Trophoblast cell (in vitro differentiated cells and primary cell): Measurements from ENCODE around the gene SYDE1.

Experiments used
- DNase-seq, 2 donors: peaks; one replicate each; pipeline ENCODE4 v3.0.0-alpha.2; 2016
- H2AFZ ChIP-seq: 2 replicates; pipeline ENCODE4 v1.6.1; 2013; ENCODE audit warnings: low read length, moderate library complexity, mild to moderate bottlenecking; ENCODE audit not compliant: insufficient read depth, poor library complexity
- H2AK5ac ChIP-seq: 2 replicates; pipeline ENCODE4 v1.6.1; 2013; ENCODE audit warnings: mild to moderate bottlenecking, low read length
- H2BK120ac ChIP-seq: 2 replicates; pipeline ENCODE4 v1.6.1; 2013; ENCODE audit warnings: low read length, mild to moderate bottlenecking, moderate library complexity; ENCODE audit not compliant: insufficient read depth, poor library complexity
- H2BK12ac ChIP-seq: 2 replicates; pipeline ENCODE4 v1.6.1; 2013; ENCODE audit warnings: mild to moderate bottlenecking, low read length, moderate library complexity
- H2BK5ac ChIP-seq: 2 replicates; pipeline ENCODE4 v1.6.1; 2013; ENCODE audit warnings: low read length, low read depth, moderate library complexity, mild to moderate bottlenecking; ENCODE audit not compliant: poor library complexity
- H3K14ac ChIP-seq: 2 replicates; pipeline ENCODE4 v1.6.1; 2013; ENCODE audit warnings: mild to moderate bottlenecking, low read length
- H3K18ac ChIP-seq: 2 replicates; pipeline ENCODE4 v1.6.1; 2013; ENCODE audit warnings: mild to moderate bottlenecking, low read length
- H3K23ac ChIP-seq: 2 replicates; pipeline ENCODE4 v1.6.1; 2013; ENCODE audit warnings: low read length
- H3K27ac ChIP-seq: 2 replicates; pipeline ENCODE4 v1.5.1; 2013; ENCODE audit warnings: low read depth, mild to moderate bottlenecking, inconsistent platforms, low read length, moderate library complexity
- H3K27me3 ChIP-seq: 2 replicates; pipeline ENCODE4 v1.6.1; 2013; ENCODE audit warnings: inconsistent platforms, mild to moderate bottlenecking, low read length, moderate library complexity; ENCODE audit not compliant: insufficient read depth
- H3K36me3 ChIP-seq, 2 experiments: 1 replicate in 1 of 2; 2 replicates in 1 of 2; pipeline ENCODE4 v1.6.1; 2013; ENCODE audit warnings: low read length in 2 of 2, mild to moderate bottlenecking in 2 of 2, moderate library complexity in 1 of 2; ENCODE audit not compliant: insufficient read depth in 2 of 2, control insufficient read depth in 1 of 2
- H3K4ac ChIP-seq: 2 replicates; pipeline ENCODE4 v1.6.1; 2013; ENCODE audit warnings: low read depth, mild to moderate bottlenecking, low read length, moderate library complexity
- H3K4me1 ChIP-seq, 2 experiments: 1 replicate in 1 of 2; 2 replicates in 1 of 2; pipeline ENCODE4 v1.6.1; 2013; ENCODE audit warnings: low read length in 2 of 2, mild to moderate bottlenecking in 2 of 2, moderate library complexity in 1 of 2; ENCODE audit not compliant: insufficient read depth in 2 of 2, control insufficient read depth in 1 of 2
- H3K4me2 ChIP-seq: 2 replicates; pipeline ENCODE4 v1.6.1; 2013; ENCODE audit warnings: inconsistent platforms, mild to moderate bottlenecking, low read length, moderate library complexity
- H3K4me3 ChIP-seq: 2 replicates; pipeline ENCODE4 v1.5.1; 2013; ENCODE audit warnings: mild to moderate bottlenecking, low read depth, low read length, inconsistent platforms
- H3K79me1 ChIP-seq: one replicate; pipeline ENCODE4 v1.6.1; 2013; ENCODE audit warnings: low read length
- H3K79me2 ChIP-seq: 2 replicates; pipeline ENCODE4 v1.6.1; 2013; ENCODE audit warnings: low read length, mild to moderate bottlenecking; ENCODE audit not compliant: control insufficient read depth, insufficient read depth, poor library complexity
- H3K9ac ChIP-seq: 2 replicates; pipeline ENCODE4 v1.6.1; 2013; ENCODE audit warnings: mild to moderate bottlenecking, low read length
- H3K9me3 ChIP-seq: 2 replicates; pipeline ENCODE4 v1.6.1; 2013; ENCODE audit warnings: low read depth, mild to moderate bottlenecking, control low read depth, inconsistent platforms, low read length; ENCODE audit not compliant: insufficient read depth
- H4K12ac ChIP-seq: 2 replicates; pipeline ENCODE4 v1.6.1; 2013; ENCODE audit warnings: low read depth, mild to moderate bottlenecking, low read length, moderate library complexity
- H4K8ac ChIP-seq: 2 replicates; pipeline ENCODE4 v1.6.1; 2013; ENCODE audit warnings: low read depth, mild to moderate bottlenecking, low read length, moderate library complexity
- H4K91ac ChIP-seq: one replicate; pipeline ENCODE4 v1.6.1; 2013; ENCODE audit warnings: low read depth, mild to moderate bottlenecking, low read length, moderate library complexity
- WGBS: extraction: QIAGEN DNeasy Blood & Tissue Kit; methylation state at CpG from one replicate; pipeline ENCODE4 v1.1.7; 2013; ENCODE audit warnings: missing lambda C conversion rate; ENCODE audit not compliant: insufficient read length, insufficient coverage; ENCODE audit errors: extremely low coverage; 5-methylcytosine and 5-hydroxymethylcytosine counted together

The SYDE1 gene

DNA sequence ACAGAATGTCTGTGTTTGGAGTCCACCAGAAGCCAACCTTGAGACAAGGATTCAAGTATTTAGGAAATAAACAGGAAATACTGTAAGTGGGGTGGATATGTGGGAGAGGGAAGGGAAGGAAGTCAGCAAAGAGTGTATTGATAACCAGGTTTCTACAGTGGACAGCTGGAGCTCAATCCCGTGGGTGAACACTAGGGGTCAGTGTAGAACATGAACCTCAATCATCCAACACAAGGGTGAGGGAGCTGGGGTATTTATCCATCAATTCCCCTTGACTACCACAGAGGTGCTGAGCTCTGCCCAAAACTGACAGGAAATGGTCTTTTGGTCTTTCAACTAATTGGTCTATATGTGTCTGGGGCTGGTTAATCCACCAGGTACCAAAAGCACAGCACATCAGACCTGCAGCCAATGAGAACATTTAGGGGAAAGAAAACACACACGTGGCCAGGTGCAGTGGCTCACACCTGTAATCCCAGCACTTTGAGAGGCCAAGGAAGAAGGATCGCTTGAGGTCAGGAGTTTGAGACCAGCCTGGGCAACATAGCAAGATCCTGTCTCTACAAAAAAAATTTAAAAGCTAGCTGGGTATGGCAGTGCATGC is 5.6 kb upstream of the SYDE1 start:
- peaks cover 2% of the 10 kb centered on the region for H3K9me3 ChIP-seq
- no peaks in the 10 kb centered on the region for H3K36me3 ChIP-seq
- no peak overlapping the region for H3K4me3 ChIP-seq
- no peaks in the 10 kb centered on the region for H3K4me1 ChIP-seq
- no peak overlapping the region for H3K9ac ChIP-seq
- peaks cover 3% of the 10 kb centered on the region for H3K79me1 ChIP-seq
- no peak overlapping the region for H3K27ac ChIP-seq
- no CpG with 5 or more reads among the region's 3 CpGs for WGBS
- no peak overlapping the region for H3K4ac ChIP-seq
- H2BK120ac ChIP-seq: no peak overlapping the region
- H3K27me3 ChIP-seq: no peaks in the 10 kb centered on the region
- H2BK5ac ChIP-seq: no peak overlapping the region
- H3K79me2 ChIP-seq: no peaks in the 10 kb centered on the region
- no peak overlapping the region for H2AFZ ChIP-seq
- no peak overlapping the region for H3K18ac ChIP-seq
- H3K14ac ChIP-seq: no peak overlapping the region
- no peak overlapping the region for H3K4me2 ChIP-seq
- peak; percentile 46 to 78 for DNase-seq
- no peak overlapping the region for H4K12ac ChIP-seq
- peak overlapping the region; percentile 65 for H4K91ac ChIP-seq
- no peak overlapping the region for H4K8ac ChIP-seq
- H2AK5ac ChIP-seq: no peak overlapping the region
- H2BK12ac ChIP-seq: no peak overlapping the region
- H3K23ac ChIP-seq: no peak overlapping the region

DNA sequence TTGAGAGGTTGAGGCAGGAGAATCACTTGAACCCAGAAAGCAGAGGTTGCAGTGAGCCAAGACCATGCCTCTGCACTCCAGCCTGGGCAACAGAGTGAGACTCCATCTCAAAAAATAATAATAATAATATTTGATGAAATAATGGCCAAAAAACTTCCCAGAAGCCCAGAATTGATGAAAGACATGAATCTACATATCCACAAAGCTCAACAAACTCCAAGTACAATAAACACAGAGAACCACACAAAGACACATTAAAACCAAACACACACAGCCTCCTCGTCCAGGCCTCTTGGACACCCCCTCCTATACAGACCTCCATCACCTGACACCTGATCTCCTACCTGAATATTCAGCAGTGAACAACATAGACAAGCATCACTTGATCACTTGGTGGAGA is 3.2 kb upstream of the SYDE1 start:
- no CpG with 5 or more reads among the region's 1 CpG for WGBS
- peaks cover 2% of the 10 kb centered on the region for H3K9me3 ChIP-seq
- H3K14ac ChIP-seq: no peak overlapping the region
- peaks cover 6 to 8% of the 10 kb centered on the region in 2 experiments for H3K36me3 ChIP-seq
- no peak overlapping the region for H3K9ac ChIP-seq
- no peak overlapping the region for H3K4ac ChIP-seq
- H3K27me3 ChIP-seq: no peaks in the 10 kb centered on the region
- no peak overlapping the region for H2BK120ac ChIP-seq
- H3K79me2 ChIP-seq: peaks cover 12% of the 10 kb centered on the region
- H2BK5ac ChIP-seq: no peak overlapping the region
- H3K4me2 ChIP-seq: no peak overlapping the region
- H3K4me3 ChIP-seq: no peak overlapping the region
- H2AK5ac ChIP-seq: no peak overlapping the region
- H3K18ac ChIP-seq: no peak overlapping the region
- no peak overlapping the region for H2AFZ ChIP-seq
- DNase-seq: no peak
- H2BK12ac ChIP-seq: no peak overlapping the region
- H3K79me1 ChIP-seq: peaks cover 18% of the 10 kb centered on the region
- peaks cover 6 to 7% of the 10 kb centered on the region in 2 experiments for H3K4me1 ChIP-seq
- no peak overlapping the region for H3K27ac ChIP-seq
- no peak overlapping the region for H4K12ac ChIP-seq
- no peak overlapping the region for H4K91ac ChIP-seq
- H4K8ac ChIP-seq: no peak overlapping the region
- H3K23ac ChIP-seq: no peak overlapping the region

DNA sequence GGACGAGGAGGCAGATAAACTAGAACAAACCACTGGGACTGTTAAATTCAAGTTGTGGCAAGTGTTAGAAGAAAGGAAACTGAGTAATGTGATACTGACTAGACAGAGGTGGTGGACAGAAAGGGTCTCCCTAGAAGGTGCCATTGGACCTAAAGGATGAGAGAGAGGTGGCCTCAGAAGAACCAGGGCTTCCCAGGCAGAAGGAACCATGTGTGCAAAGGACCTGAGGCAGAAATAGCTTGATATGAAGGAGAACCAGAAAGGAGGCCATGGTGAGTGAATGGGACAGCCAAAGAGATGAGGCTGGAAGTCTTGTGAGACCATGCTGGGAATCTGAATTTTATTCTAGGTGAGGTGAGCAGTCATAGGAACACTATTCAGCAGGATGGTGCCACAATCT is 2.8 kb upstream of the SYDE1 start:
- WGBS: no CpG with 5 or more reads among the region's 1 CpG

DNA sequence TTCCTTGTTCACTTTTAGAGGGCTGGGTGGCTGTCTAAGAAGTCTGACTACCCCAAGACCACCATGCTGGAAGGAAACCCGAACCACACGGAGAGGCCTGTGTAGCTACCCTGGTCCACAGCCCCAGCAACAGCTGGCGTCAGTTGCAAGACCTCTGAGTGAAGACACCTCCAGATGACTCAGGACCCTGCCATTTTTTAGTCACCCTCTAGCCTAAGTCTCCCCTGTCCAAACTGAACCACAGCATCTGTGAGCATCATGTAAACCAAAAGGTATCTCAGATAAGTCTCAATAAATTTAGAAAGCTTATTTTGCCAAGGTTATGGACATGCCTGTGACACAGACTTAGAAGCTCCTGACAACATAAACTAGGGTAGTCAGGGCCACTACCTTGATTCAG is 2.2 kb upstream of the SYDE1 start:
- no peak overlapping the region for H3K27ac ChIP-seq
- DNase-seq: peak; percentile 55 to 75
- no peak overlapping the region for H3K4ac ChIP-seq
- no peak overlapping the region for H3K4me3 ChIP-seq
- no peak overlapping the region for H2AK5ac ChIP-seq
- no peak overlapping the region for H3K14ac ChIP-seq
- no peak overlapping the region for H3K9ac ChIP-seq
- H3K79me2 ChIP-seq: peaks cover 12% of the 10 kb centered on the region
- no peak overlapping the region for H2BK12ac ChIP-seq
- H3K36me3 ChIP-seq: peaks cover 16 to 17% of the 10 kb centered on the region in 2 experiments
- H2BK5ac ChIP-seq: no peak overlapping the region
- no peak overlapping the region for H2BK120ac ChIP-seq
- no peak overlapping the region for H3K23ac ChIP-seq
- peaks cover 6 to 7% of the 10 kb centered on the region in 2 experiments for H3K4me1 ChIP-seq
- peaks cover under 1% of the 10 kb centered on the region for H3K9me3 ChIP-seq
- H4K8ac ChIP-seq: no peak overlapping the region
- H3K79me1 ChIP-seq: peaks cover 18% of the 10 kb centered on the region
- H4K12ac ChIP-seq: no peak overlapping the region
- no peak overlapping the region for H4K91ac ChIP-seq
- H3K27me3 ChIP-seq: no peaks in the 10 kb centered on the region
- no peak overlapping the region for H3K4me2 ChIP-seq
- H2AFZ ChIP-seq: no peak overlapping the region
- WGBS: no CpG with 5 or more reads among the region's 3 CpGs
- no peak overlapping the region for H3K18ac ChIP-seq

More for the DNA sequence above, 2.8 kb upstream of the SYDE1 start:
- peaks cover 6 to 7% of the 10 kb centered on the region in 2 experiments for H3K4me1 ChIP-seq
- no peak overlapping the region for H3K27ac ChIP-seq
- H3K4me2 ChIP-seq: no peak overlapping the region
- no peak overlapping the region for H3K9ac ChIP-seq
- H4K8ac ChIP-seq: no peak overlapping the region
- no peak overlapping the region for H4K12ac ChIP-seq
- H4K91ac ChIP-seq: no peak overlapping the region
- H2BK5ac ChIP-seq: no peak overlapping the region
- H3K14ac ChIP-seq: no peak overlapping the region
- H3K18ac ChIP-seq: no peak overlapping the region
- no peak overlapping the region for H3K4me3 ChIP-seq
- no peak overlapping the region for H2AK5ac ChIP-seq
- peaks cover 2% of the 10 kb centered on the region for H3K9me3 ChIP-seq
- peaks cover 18% of the 10 kb centered on the region for H3K79me1 ChIP-seq
- no peak overlapping the region for H2BK120ac ChIP-seq
- no peak overlapping the region for H3K4ac ChIP-seq
- no peak overlapping the region for H2AFZ ChIP-seq
- H3K23ac ChIP-seq: no peak overlapping the region
- H3K27me3 ChIP-seq: no peaks in the 10 kb centered on the region
- DNase-seq: no peak
- H3K79me2 ChIP-seq: peaks cover 12% of the 10 kb centered on the region
- no peak overlapping the region for H2BK12ac ChIP-seq
- H3K36me3 ChIP-seq: peaks cover 10 to 12% of the 10 kb centered on the region in 2 experiments
